HG02938 (cell line): ENCODE data around the gene DIP2A.
"Not testable (repeated sequence)": the region's sequence is repeated elsewhere in the genome, so short reads cannot be mapped to it uniquely, and the experiment has no call there.

Experiments used
- ATAC-seq: cut with Tn5 transposase; IDR thresholded peaks from one replicate; pipeline ENCODE4 v1.9.1; 2021; ENCODE audit warnings: mild to moderate bottlenecking, moderate library complexity; ENCODE audit not compliant: unreplicated experiment

The DIP2A gene

GRCh38 chr21:46518983-46519583, 60.4 kb downstream of the DIP2A start:
- ATAC-seq, result no peak

- ATAC-seq, result not testable (repeated sequence)
Observed at GRCh38 chr21:46527393-46527792, 68.7 kb downstream of the DIP2A start.

GRCh38 chr21:46527801-46528200, 69.1 kb downstream of the DIP2A start:
- ATAC-seq, result no peak

- ATAC-seq, result no peak
Observed at GRCh38 chr21:46532080-46532479, 73.4 kb downstream of the DIP2A start.

- ATAC-seq, result no peak
Observed at GRCh38 chr21:46537026-46537425, 78.3 kb downstream of the DIP2A start.

GRCh38 chr21:46538262-46538661, 79.6 kb downstream of the DIP2A start:
- no peak for ATAC-seq

GRCh38 chr21:46538851-46539666, 80.4 kb downstream of the DIP2A start:
- no peak for ATAC-seq

GRCh38 chr21:46540087-46540710, 81.5 kb downstream of the DIP2A start:
- ATAC-seq, result no peak

- no peak for ATAC-seq
Observed at GRCh38 chr21:46542588-46543124, 84.0 kb downstream of the DIP2A start.

- ATAC-seq, result no peak
Observed at GRCh38 chr21:46543306-46543705, 84.6 kb downstream of the DIP2A start.

GRCh38 chr21:46544003-46544402, 85.3 kb downstream of the DIP2A start:
- ATAC-seq, result no peak

GRCh38 chr21:46544824-46545223, 86.1 kb downstream of the DIP2A start:
- ATAC-seq, result no peak

- ATAC-seq, result no peak
Observed at GRCh38 chr21:46545363-46545762, 86.7 kb downstream of the DIP2A start.

- ATAC-seq, result no peak
Observed at GRCh38 chr21:46545911-46546310, 87.2 kb downstream of the DIP2A start.

GRCh38 chr21:46546799-46547198, 88.1 kb downstream of the DIP2A start:
- no peak for ATAC-seq

- no peak for ATAC-seq
Observed at GRCh38 chr21:46549650-46550049, 91.0 kb downstream of the DIP2A start.

GRCh38 chr21:46550116-46550941, 91.6 kb downstream of the DIP2A start:
- no peak for ATAC-seq

GRCh38 chr21:46551636-46552241, 93.0 kb downstream of the DIP2A start:
- no peak for ATAC-seq

GRCh38 chr21:46552274-46552673, 93.6 kb downstream of the DIP2A start:
- no peak for ATAC-seq

GRCh38 chr21:46552865-46553379, 94.2 kb downstream of the DIP2A start:
- ATAC-seq, result no peak
